Thoracic aorta (tissue), 2 donors: ENCODE data around the gene PNLIPRP3. TPM values are rescaled to one million over a fixed set of nuclear protein-coding genes. Genes with fewer than 3 reads are reported as not detected.

Source experiments
- ATAC-seq: fragments of 150-250 bp; one replicate; pipeline ENCODE4 v1.8.0; 2017; ENCODE audit warnings: low read depth; ENCODE audit not compliant: insufficient number of reproducible peaks, low FRiP score
- DNase-seq: peaks from one replicate; pipeline ENCODE4 v3.0.0-alpha.2; 2020; ENCODE audit warnings: low spot score
- H3K27ac ChIP-seq, 2 donors: fragments of 200-600 bp; sonication (generic); 1 replicate in 1 of 2; 2 replicates in 1 of 2; pipeline ENCODE4 v1.5.1; 2016; ENCODE audit warnings: mild to moderate bottlenecking in 2 of 2, moderate library complexity in 2 of 2
- H3K27me3 ChIP-seq: fragments of 200-600 bp; sonication (generic); replicated peaks from 2 replicates; pipeline ENCODE4 v1.6.0; 2016; ENCODE audit warnings: mild to moderate bottlenecking; ENCODE audit not compliant: insufficient read depth
- H3K36me3 ChIP-seq: fragments of 200-600 bp; sonication (generic); one replicate; pipeline ENCODE4 v1.5.1; 2016
- H3K4me1 ChIP-seq, 2 donors: fragments of 200-600 bp; sonication (generic); 1 replicate in 1 of 2; 2 replicates in 1 of 2; pipeline versions ENCODE4 v1.5.1 to v1.6.0; 2016; ENCODE audit warnings: low read depth in 2 of 2, mild to moderate bottlenecking in 1 of 2; ENCODE audit not compliant: control insufficient read depth in 1 of 2
- H3K4me3 ChIP-seq: fragments of 200-600 bp; sonication (generic); 2 replicates; pipeline ENCODE4 v1.5.1; 2016; ENCODE audit warnings: mild to moderate bottlenecking
- H3K9me3 ChIP-seq: fragments of 200-600 bp; sonication (generic); 2 replicates; pipeline ENCODE4 v1.5.1; 2016
- CTCF ChIP-seq: fragments of 200-600 bp; sonication (generic); IDR thresholded peaks from one replicate; pipeline ENCODE4 v1.5.1; 2019; ENCODE audit warnings: antibody characterized with exemption
- total RNA-seq, 2 donors: library from RNA; depleted of rRNA; stranded (reverse); fragments of >200 nt; gene quantifications; one replicate each; pipeline versions ENCODE4 v1.1.0 to v1.2.3, GENCODE V29; 2016

PNLIPRP3 gene
- total RNA-seq, 2 donors from 2014 or later: 1.1 TPM; not detected in 1

- ATAC-seq (no peak), DNase-seq (no peak)
- H3K36me3 ChIP-seq: no peaks in the 10 kb centered on the region
- TF ChIP-seq CTCF: no peak
- no peak overlapping the region for H3K4me3 ChIP-seq
- no peaks in the 10 kb centered on the region for H3K9me3 ChIP-seq
- no peaks in the 10 kb centered on the region for H3K27me3 ChIP-seq
- H3K27ac ChIP-seq: no peak overlapping the region
- H3K4me1 ChIP-seq: no peaks in the 10 kb centered on the region
These were observed 50.5 kb downstream of the PNLIPRP3 start for GRCh38 chr10:116477986-116478664.

GRCh38 chr10:116486770-116487448 lies 59.3 kb downstream of the PNLIPRP3 start:
- Histone ChIP-seq H3K4me3 (no peak overlapping the region), H3K27ac (no peak overlapping the region), H3K9me3 (no peaks in the 10 kb centered on the region), H3K4me1 (no peaks in the 10 kb centered on the region), H3K27me3 (no peaks in the 10 kb centered on the region), H3K36me3 (no peaks in the 10 kb centered on the region)
- ATAC-seq (no peak), DNase-seq (no peak)
- no peak for TF ChIP-seq CTCF

- TF ChIP-seq CTCF: no peak
- H3K36me3 ChIP-seq: no peaks in the 10 kb centered on the region
- H3K4me3 ChIP-seq: no peak overlapping the region
- H3K4me1 ChIP-seq: no peaks in the 10 kb centered on the region
- no peaks in the 10 kb centered on the region for H3K27me3 ChIP-seq
- no peaks in the 10 kb centered on the region for H3K9me3 ChIP-seq
- ATAC-seq (no peak), DNase-seq (no peak)
- H3K27ac ChIP-seq: no peak overlapping the region
These were observed 60.1 kb downstream of the PNLIPRP3 start for GRCh38 chr10:116487522-116488430.

GRCh38 chr10:116489460-116489859 lies 61.8 kb downstream of the PNLIPRP3 start:
- H3K4me3 ChIP-seq: no peak overlapping the region
- no peak for TF ChIP-seq CTCF
- no peak overlapping the region for H3K27ac ChIP-seq
- no peaks in the 10 kb centered on the region for H3K4me1 ChIP-seq
- ATAC-seq: no peak
- H3K9me3 ChIP-seq: no peaks in the 10 kb centered on the region
- no peak for DNase-seq
- H3K36me3 ChIP-seq: no peaks in the 10 kb centered on the region
- H3K27me3 ChIP-seq: no peaks in the 10 kb centered on the region
